ENCODE data around the gene IRS2. TPM values are rescaled to one million over a fixed set of nuclear protein-coding genes. Genes with fewer than 3 reads are reported as not detected.

Gene IRS2
- total RNA-seq, 1 donor from 2014 or later: 20.1 TPM

GRCh38 chr13:109769275-109769674, 17.1 kb downstream of the IRS2 start:
- no peak for TF ChIP-seq EZH2 (IDR thresholded peaks at IDR 0.05; ENCODE audit: insufficient read depth, low read length)
- TF ChIP-seq CTCF (IDR thresholded peaks at IDR 0.05; ENCODE audit: insufficient read depth, low read depth, low read length): no peak
- no peaks in the 10 kb centered on the region for H3K27me3 ChIP-seq (ENCODE audit: insufficient read depth, low read length)
- H3K4me2 ChIP-seq (ENCODE audit: low read length): no peak overlapping the region
- H3K27ac Mint-ChIP-seq (ENCODE audit: unreplicated experiment): no peak overlapping the region
- no peaks in the 10 kb centered on the region for H3K27me3 Mint-ChIP-seq (ENCODE audit: low read depth, unreplicated experiment)
- no peaks in the 10 kb centered on the region for H3K9me3 Mint-ChIP-seq (ENCODE audit: unreplicated experiment)
- H3K79me2 ChIP-seq (ENCODE audit: insufficient read depth, low read length): peaks cover 75% of the 10 kb centered on the region
- no peak for FAIRE-seq
- no peak overlapping the region for H3K9ac ChIP-seq (ENCODE audit: low read length)
- H3K4me3 ChIP-seq (ENCODE audit: insufficient read depth, low read depth, low read length): no peak overlapping the region
- H3K9me3 ChIP-seq (ENCODE audit: insufficient read depth, low read depth, low read length): no peaks in the 10 kb centered on the region
- peaks cover 67% of the 10 kb centered on the region for H4K20me1 ChIP-seq (ENCODE audit: insufficient read depth, low read length)
- no peak overlapping the region for H3K4me3 Mint-ChIP-seq (ENCODE audit: unreplicated experiment)
- H3K4me1 ChIP-seq (ENCODE audit: insufficient read depth, low read length): peaks cover 4% of the 10 kb centered on the region
- no peak for DNase-seq (ENCODE audit: low read depth)
- no peaks in the 10 kb centered on the region for H3K36me3 ChIP-seq (ENCODE audit: insufficient read depth, low read length)
- H2AFZ ChIP-seq (ENCODE audit: low read depth, low read length): no peak overlapping the region
- peaks cover 10% of the 10 kb centered on the region for H3K36me3 Mint-ChIP-seq (ENCODE audit: low read depth, unreplicated experiment)
- H3K4me1 Mint-ChIP-seq (ENCODE audit: low read depth, unreplicated experiment): peaks cover 2% of the 10 kb centered on the region
- H3K27ac ChIP-seq (ENCODE audit: low read depth, low read length): no peak overlapping the region

- Histone ChIP-seq H3K4me3 (ENCODE audit: insufficient read depth, low read depth, low read length) (no peak overlapping the region), H3K4me1 (ENCODE audit: insufficient read depth, low read length) (peaks cover 4% of the 10 kb centered on the region), H3K9ac (ENCODE audit: low read length) (no peak overlapping the region), H3K27ac (ENCODE audit: low read depth, low read length) (no peak overlapping the region), H4K20me1 (ENCODE audit: insufficient read depth, low read length) (peaks cover 65% of the 10 kb centered on the region), H3K9me3 (ENCODE audit: insufficient read depth, low read depth, low read length) (no peaks in the 10 kb centered on the region), H3K4me2 (ENCODE audit: low read length) (no peak overlapping the region), H3K27me3 (ENCODE audit: insufficient read depth, low read length) (no peaks in the 10 kb centered on the region), H2AFZ (ENCODE audit: low read depth, low read length) (no peak overlapping the region), H3K36me3 (ENCODE audit: insufficient read depth, low read length) (no peaks in the 10 kb centered on the region), H3K79me2 (ENCODE audit: insufficient read depth, low read length) (peaks cover 75% of the 10 kb centered on the region)
- Mint-ChIP-seq H3K36me3 (ENCODE audit: low read depth, unreplicated experiment) (peaks cover 7% of the 10 kb centered on the region), H3K27me3 (ENCODE audit: low read depth, unreplicated experiment) (no peaks in the 10 kb centered on the region), H3K4me3 (ENCODE audit: unreplicated experiment) (no peak overlapping the region), H3K4me1 (ENCODE audit: low read depth, unreplicated experiment) (peaks cover 8% of the 10 kb centered on the region), H3K9me3 (ENCODE audit: unreplicated experiment) (no peaks in the 10 kb centered on the region), H3K27ac (ENCODE audit: unreplicated experiment) (no peak overlapping the region)
- FAIRE-seq: no peak
- no peak for TF ChIP-seq CTCF (IDR thresholded peaks at IDR 0.05; ENCODE audit: insufficient read depth, low read depth, low read length)
- no peak for DNase-seq (ENCODE audit: low read depth)
Measured at GRCh38 chr13:109768616-109769015, 17.8 kb downstream of the IRS2 start.

- no peaks in the 10 kb centered on the region for H3K9me3 ChIP-seq (ENCODE audit: insufficient read depth, low read depth, low read length)
- Mint-ChIP-seq H3K4me3 (ENCODE audit: unreplicated experiment) (no peak overlapping the region), H3K9me3 (ENCODE audit: unreplicated experiment) (no peaks in the 10 kb centered on the region), H3K27ac (ENCODE audit: unreplicated experiment) (no peak overlapping the region), H3K36me3 (ENCODE audit: low read depth, unreplicated experiment) (peaks cover 7% of the 10 kb centered on the region), H3K4me1 (ENCODE audit: low read depth, unreplicated experiment) (peaks cover 8% of the 10 kb centered on the region), H3K27me3 (ENCODE audit: low read depth, unreplicated experiment) (no peaks in the 10 kb centered on the region)
- no peak overlapping the region for H3K9ac ChIP-seq (ENCODE audit: low read length)
- H3K27me3 ChIP-seq (ENCODE audit: insufficient read depth, low read length): no peaks in the 10 kb centered on the region
- H3K79me2 ChIP-seq (ENCODE audit: insufficient read depth, low read length): peaks cover 75% of the 10 kb centered on the region
- H3K4me1 ChIP-seq (ENCODE audit: insufficient read depth, low read length): peaks cover under 1% of the 10 kb centered on the region
- no peak overlapping the region for H3K4me2 ChIP-seq (ENCODE audit: low read length)
- DNase-seq (ENCODE audit: low read depth) (no peak), FAIRE-seq (no peak)
- H4K20me1 ChIP-seq (ENCODE audit: insufficient read depth, low read length): peaks cover 64% of the 10 kb centered on the region
- H3K36me3 ChIP-seq (ENCODE audit: insufficient read depth, low read length): no peaks in the 10 kb centered on the region
- TF ChIP-seq CTCF (IDR thresholded peaks at IDR 0.05; ENCODE audit: insufficient read depth, low read depth, low read length): no peak
- H3K4me3 ChIP-seq (ENCODE audit: insufficient read depth, low read depth, low read length): no peak overlapping the region
- no peak overlapping the region for H2AFZ ChIP-seq (ENCODE audit: low read depth, low read length)
- H3K27ac ChIP-seq (ENCODE audit: low read depth, low read length): no peak overlapping the region
Measured at GRCh38 chr13:109768176-109768575, 18.2 kb downstream of the IRS2 start.

Data from astrocyte (in vitro differentiated cells and primary cell).